NT2/D1 (cell line): Measurements from ENCODE around the gene INHA.

Experiments
- SUZ12 ChIP-seq: IDR thresholded peaks from 2 replicates; pipeline ENCODE4 v1.6.1; 2011; ENCODE audit not compliant: insufficient read length, insufficient read depth; ENCODE audit errors: extremely low read depth
- ZNF274 ChIP-seq: IDR thresholded peaks from 2 replicates; pipeline ENCODE4 v1.6.1; 2011; ENCODE audit warnings: mild to moderate bottlenecking, low read depth, low read length

GRCh38 chr2:219563271-219563928 lies 8.7 kb upstream of the INHA start:
- TF ChIP-seq SUZ12 (no peak), ZNF274 (no peak)
